22Rv1 (cell line): ENCODE measurements around the gene PRPF8.

ENCODE experiments used
- H3K27ac ChIP-seq: fragments of 450-650 bp; 2 replicates; pipeline ENCODE4 v1.5.1; 2017
- CTCF ChIP-seq: fragments of 450-650 bp; IDR thresholded peaks from 2 replicates; pipeline ENCODE4 v1.5.1; 2017; ENCODE audit warnings: mild to moderate bottlenecking
- ZFX ChIP-seq: fragments of 450-650 bp; IDR thresholded peaks from 2 replicates; pipeline ENCODE4 v1.6.1; 2017; ENCODE audit warnings: antibody characterized with exemption, borderline replicate concordance

The PRPF8 gene

GRCh38 chr17:1720856-1721386, 36.3 kb upstream of the PRPF8 start:
- TF ChIP-seq ZFX (no peak), CTCF (peak; percentile 98)
- peak overlapping the region; percentile 12; the same call in 1 of the 2 replicates for H3K27ac ChIP-seq

- peak overlapping the region; percentile 100 for H3K27ac ChIP-seq
- TF ChIP-seq CTCF (no peak), ZFX (no peak)
Measured at GRCh38 chr17:1718362-1719165, 33.9 kb upstream of the PRPF8 start.

GRCh38 chr17:1716912-1717695, 32.4 kb upstream of the PRPF8 start:
- no peak for TF ChIP-seq CTCF
- TF ChIP-seq ZFX: no peak
- H3K27ac ChIP-seq: peak overlapping the region; percentile 100

GRCh38 chr17:1716076-1716911, 31.6 kb upstream of the PRPF8 start:
- TF ChIP-seq ZFX (no peak), CTCF (no peak)
- H3K27ac ChIP-seq: peak overlapping the region; percentile 100

GRCh38 chr17:1715803-1716075, 31.1 kb upstream of the PRPF8 start:
- H3K27ac ChIP-seq: peak overlapping the region; percentile 100
- no peak for TF ChIP-seq CTCF
- no peak for TF ChIP-seq ZFX

- H3K27ac ChIP-seq: peak overlapping the region; percentile 100
- TF ChIP-seq CTCF (no peak), ZFX (no peak)
Measured at GRCh38 chr17:1714980-1715802, 30.5 kb upstream of the PRPF8 start.
